Measurements from ENCODE around the gene MDP1. TPM values are rescaled to one million over a fixed set of nuclear protein-coding genes. Genes with fewer than 3 reads are reported as not detected.

The MDP1 gene
- total RNA-seq, 4 donors from 2014 or later = 6.9 to 17.1 (median 11.4) TPM

GRCh38 chr14:24167469-24168114 lies 48.3 kb downstream of the MDP1 start:
- H3K27ac ChIP-seq = no peak overlapping the region
- TF ChIP-seq POLR2AphosphoS5 (IDR thresholded peaks at IDR 0.05) (no peak), EP300 (IDR thresholded peaks at IDR 0.05) (no peak), POLR2A (IDR thresholded peaks at IDR 0.05) (no peak)
- TF ChIP-seq, protein P1, sequence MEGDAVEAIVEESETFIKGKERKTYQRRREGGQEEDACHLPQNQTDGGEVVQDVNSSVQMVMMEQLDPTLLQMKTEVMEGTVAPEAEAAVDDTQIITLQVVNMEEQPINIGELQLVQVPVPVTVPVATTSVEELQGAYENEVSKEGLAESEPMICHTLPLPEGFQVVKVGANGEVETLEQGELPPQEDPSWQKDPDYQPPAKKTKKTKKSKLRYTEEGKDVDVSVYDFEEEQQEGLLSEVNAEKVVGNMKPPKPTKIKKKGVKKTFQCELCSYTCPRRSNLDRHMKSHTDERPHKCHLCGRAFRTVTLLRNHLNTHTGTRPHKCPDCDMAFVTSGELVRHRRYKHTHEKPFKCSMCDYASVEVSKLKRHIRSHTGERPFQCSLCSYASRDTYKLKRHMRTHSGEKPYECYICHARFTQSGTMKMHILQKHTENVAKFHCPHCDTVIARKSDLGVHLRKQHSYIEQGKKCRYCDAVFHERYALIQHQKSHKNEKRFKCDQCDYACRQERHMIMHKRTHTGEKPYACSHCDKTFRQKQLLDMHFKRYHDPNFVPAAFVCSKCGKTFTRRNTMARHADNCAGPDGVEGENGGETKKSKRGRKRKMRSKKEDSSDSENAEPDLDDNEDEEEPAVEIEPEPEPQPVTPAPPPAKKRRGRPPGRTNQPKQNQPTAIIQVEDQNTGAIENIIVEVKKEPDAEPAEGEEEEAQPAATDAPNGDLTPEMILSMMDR (IDR thresholded peaks at IDR 0.05) = no peak
- peaks cover 0 to 73% of the 10 kb centered on the region in 2 donors for H3K36me3 ChIP-seq
- H3K9me3 ChIP-seq = no peaks in the 10 kb centered on the region
- H3K4me1 ChIP-seq = peaks cover 0 to 47% (median 14%) of the 10 kb centered on the region in 3 donors
- H3K4me3 ChIP-seq = no peak overlapping the region
- ATAC-seq = no peak
- no peaks in the 10 kb centered on the region for H3K27me3 ChIP-seq
- WGBS, 2 donors (ENCODE audit: low coverage in 1 of 2) = 71 to 100% methylated on average over 1 to 3 of the region's 3 CpGs

GRCh38 chr14:24165785-24166184 lies 50.1 kb downstream of the MDP1 start:
- Histone ChIP-seq H3K9me3 (no peaks in the 10 kb centered on the region), H3K4me1 (peaks cover 0 to 45% (median 18%) of the 10 kb centered on the region in 3 donors), H3K36me3 (peaks cover 0 to 73% of the 10 kb centered on the region in 2 donors), H3K27me3 (no peaks in the 10 kb centered on the region), H3K4me3 (no peak overlapping the region), H3K27ac (no peak overlapping the region)
- ATAC-seq = no peak
- no peak for TF ChIP-seq POLR2A (IDR thresholded peaks at IDR 0.05)
- no peak for TF ChIP-seq POLR2AphosphoS5 (IDR thresholded peaks at IDR 0.05)
- no peak for TF ChIP-seq EP300 (IDR thresholded peaks at IDR 0.05)
- TF ChIP-seq, protein P1 (IDR thresholded peaks at IDR 0.05) = no peak
- 89% methylated on average over 3 of the region's 5 CpGs; no CpG with 5 or more reads in 1 of the 2 donors for WGBS, 2 donors (ENCODE audit: low coverage in 1 of 2)

- no peak for ATAC-seq
- no peak overlapping the region for H3K4me3 ChIP-seq
- WGBS, 2 donors (ENCODE audit: low coverage in 1 of 2) = 90% methylated on average over 7 of the region's 14 CpGs; no CpG with 5 or more reads in 1 of the 2 donors
- peaks cover 0 to 80% of the 10 kb centered on the region in 2 donors for H3K36me3 ChIP-seq
- no peaks in the 10 kb centered on the region for H3K27me3 ChIP-seq
- peaks cover 0 to 50% (median 24%) of the 10 kb centered on the region in 3 donors for H3K4me1 ChIP-seq
- H3K9me3 ChIP-seq = no peaks in the 10 kb centered on the region
- no peak overlapping the region for H3K27ac ChIP-seq
- TF ChIP-seq POLR2A (IDR thresholded peaks at IDR 0.05) (no peak), EP300 (IDR thresholded peaks at IDR 0.05) (no peak), POLR2AphosphoS5 (IDR thresholded peaks at IDR 0.05) (no peak)
- TF ChIP-seq, protein P1 (IDR thresholded peaks at IDR 0.05) = no peak
Observed at GRCh38 chr14:24164518-24164991, 51.3 kb downstream of the MDP1 start.

Small RNA genes within 50 kb of the gene (small RNA-seq; reads per million reads assigned to genes)
- gene AL136295.4 = 0 reads per million in 4 donors
- 0 reads per million in 4 donors for gene CHMP4A
- 0 reads per million in 4 donors for gene IPO4
- 0 reads per million in 4 donors for gene IRF9
- gene MDP1 = 0 reads per million in 4 donors

Other genes starting within 250 kb of the MDP1 start
- gene DHRS4L2, start 227.1 kb downstream of the MDP1 start, total RNA-seq = 10 to 100 TPM in 3 of 4 donors, 1 to 10 TPM in 1; 5.9 to 25.3 (median 16.7) TPM
- under 1 TPM in 3 of 4 donors, not detected in 1; 0.12 to 0.47 (median 0.17) TPM for gene CARMIL3, start 164.1 kb downstream of the MDP1 start, total RNA-seq
- gene CPNE6, start 144.5 kb downstream of the MDP1 start, total RNA-seq = 1 to 10 TPM in 1 of 4 donors, not detected in 3; 1.5 TPM
- gene PCK2, start 121.8 kb downstream of the MDP1 start, total RNA-seq = 10 to 100 TPM in 3 of 4 donors, 1 to 10 TPM in 1; 9.2 to 14.9 (median 11.6) TPM
- 10 to 100 TPM; 58.0 to 81.6 (median 71.6) TPM for gene DCAF11, start 101.3 kb downstream of the MDP1 start, total RNA-seq
- 10 to 100 TPM in 1 of 4 donors, 1 to 10 TPM in 1, under 1 TPM in 1, not detected in 1; 0.81 to 10.4 (median 5.0) TPM for gene NRL, start 101.1 kb downstream of the MDP1 start, total RNA-seq
- under 1 TPM in 2 of 4 donors, not detected in 2; 0.27 to 0.67 TPM for gene FITM1, start 85.4 kb downstream of the MDP1 start, total RNA-seq
- gene PSME1, start 79.9 kb downstream of the MDP1 start, total RNA-seq = 100 to 1,000 TPM; 114 to 186 (median 127) TPM
- gene EMC9, start 74.5 kb downstream of the MDP1 start, total RNA-seq = 10 to 100 TPM in 2 of 4 donors, 1 to 10 TPM in 2; 6.4 to 15.4 (median 10.4) TPM
- 10 to 100 TPM; 41.4 to 52.3 (median 42.0) TPM for gene PSME2, start 69.5 kb downstream of the MDP1 start, total RNA-seq
- 10 to 100 TPM; 19.0 to 38.9 (median 32.0) TPM for gene RNF31, start 68.6 kb downstream of the MDP1 start, total RNA-seq
- 10 to 100 TPM; 61.3 to 80.1 (median 68.1) TPM for gene IRF9, start 54.8 kb downstream of the MDP1 start, total RNA-seq
- 1 to 10 TPM; 1.6 to 8.2 (median 6.8) TPM for gene REC8, start 44.0 kb downstream of the MDP1 start, total RNA-seq
- gene IPO4, start 27.2 kb downstream of the MDP1 start, total RNA-seq = 10 to 100 TPM; 16.8 to 31.6 (median 27.0) TPM
- gene TM9SF1, start 20.6 kb downstream of the MDP1 start, total RNA-seq = 10 to 100 TPM; 34.7 to 53.3 (median 45.0) TPM
- under 1 TPM in 1 of 4 donors, not detected in 3; 0.40 TPM for gene TSSK4, start 10.4 kb downstream of the MDP1 start, total RNA-seq
- 100 to 1,000 TPM in 2 of 4 donors, 10 to 100 TPM in 2; 93.4 to 134 (median 106) TPM for gene CHMP4A, start 2.6 kb downstream of the MDP1 start, total RNA-seq
- 100 to 1,000 TPM; 136 to 193 (median 168) TPM for gene NEDD8, start 16.3 kb upstream of the MDP1 start, total RNA-seq
- gene GMPR2, start 16.9 kb upstream of the MDP1 start, total RNA-seq = 10 to 100 TPM; 46.0 to 70.5 (median 59.8) TPM
- 10 to 100 TPM; 53.2 to 72.5 (median 70.0) TPM for gene TINF2, start 26.6 kb upstream of the MDP1 start, total RNA-seq
- gene TGM1, start 47.1 kb upstream of the MDP1 start, total RNA-seq = 10 to 100 TPM in 1 of 4 donors, 1 to 10 TPM in 3; 1.3 to 43.3 (median 6.3) TPM
- gene RABGGTA, start 55.5 kb upstream of the MDP1 start, total RNA-seq = 10 to 100 TPM; 12.9 to 27.6 (median 16.5) TPM
- 10 to 100 TPM in 3 of 4 donors, 1 to 10 TPM in 1; 8.2 to 33.0 (median 17.7) TPM for gene DHRS1, start 83.7 kb upstream of the MDP1 start, total RNA-seq
- 10 to 100 TPM; 19.4 to 29.2 (median 22.8) TPM for gene NOP9, start 83.8 kb upstream of the MDP1 start, total RNA-seq
- 10 to 100 TPM in 2 of 4 donors, 1 to 10 TPM in 2; 4.9 to 12.5 (median 9.5) TPM for gene CIDEB, start 91.9 kb upstream of the MDP1 start, total RNA-seq
- gene LTB4R2, start 94.1 kb upstream of the MDP1 start, total RNA-seq = 1 to 10 TPM; 2.4 to 5.0 (median 3.4) TPM
- 1 to 10 TPM; 3.0 to 4.2 (median 3.4) TPM for gene LTB4R, start 95.4 kb upstream of the MDP1 start, total RNA-seq
- gene ADCY4, start 119.0 kb upstream of the MDP1 start, total RNA-seq = 10 to 100 TPM; 13.3 to 40.5 (median 22.6) TPM
- gene RIPK3, start 123.9 kb upstream of the MDP1 start, total RNA-seq = 1 to 10 TPM; 3.1 to 8.9 (median 3.9) TPM
- gene NFATC4, start 152.1 kb upstream of the MDP1 start, total RNA-seq = 10 to 100 TPM; 33.5 to 63.5 (median 57.9) TPM
- 10 to 100 TPM in 2 of 4 donors, 1 to 10 TPM in 2; 6.9 to 19.9 (median 11.5) TPM for gene NYNRIN, start 182.9 kb upstream of the MDP1 start, total RNA-seq
- 1 to 10 TPM in 3 of 4 donors, under 1 TPM in 1; 0.49 to 2.8 (median 2.1) TPM for gene CBLN3, start 213.6 kb upstream of the MDP1 start, total RNA-seq
- gene KHNYN, start 213.9 kb upstream of the MDP1 start, total RNA-seq = 10 to 100 TPM; 50.7 to 68.0 (median 61.3) TPM
- 10 to 100 TPM; 21.5 to 39.7 (median 31.3) TPM for gene SDR39U1, start 226.7 kb upstream of the MDP1 start, total RNA-seq